Activated gamma-delta T cell (primary cell): Measurements from ENCODE around the gene NAT16.
A peak's percentile ranks its signal among the peaks of the same experiment; 100 is the strongest.
"Not testable (repeated sequence)": the region's sequence is repeated elsewhere in the genome, so short reads cannot be mapped to it uniquely, and the experiment has no call there.

Source experiments
- DNase-seq: peaks from one replicate; lab custom pipeline; 2025; lab: John Stamatoyannopoulos, UW

The NAT16 gene

DNA sequence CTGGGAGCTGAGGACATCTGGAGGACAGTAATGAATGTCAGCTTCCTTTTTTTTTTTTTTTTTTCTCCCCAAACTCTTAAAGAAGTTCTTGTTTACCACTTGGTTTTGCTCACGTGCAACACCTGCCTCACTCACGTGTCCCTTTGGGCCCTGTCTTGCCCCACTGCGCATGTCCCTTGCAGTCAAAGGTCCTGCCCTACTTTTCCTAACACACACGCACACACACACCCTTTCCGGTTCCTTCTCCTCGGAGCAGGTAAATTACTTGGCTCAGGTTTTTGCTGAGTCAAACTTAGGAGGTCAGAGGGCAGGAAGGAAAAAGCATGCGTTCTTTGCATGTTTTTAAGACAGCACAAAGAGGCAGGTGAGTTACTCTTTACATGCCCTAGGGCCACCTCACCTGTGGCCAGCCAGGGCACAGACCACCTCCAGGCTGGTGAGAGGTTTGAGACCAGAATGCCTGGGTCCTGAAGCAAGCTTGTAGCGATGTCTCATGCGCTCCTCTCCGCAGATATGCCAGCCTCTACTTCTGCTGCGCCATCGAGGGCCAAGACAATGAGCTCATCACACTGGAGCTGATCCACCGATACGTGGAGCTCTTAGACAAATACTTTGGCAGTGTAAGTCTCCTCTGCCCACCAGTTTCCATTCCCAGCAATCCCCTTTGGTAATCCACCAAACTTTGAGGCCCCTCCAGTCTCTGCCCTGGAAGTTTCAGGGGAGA lies 23.1 kb downstream of the NAT16 start:
- DNase-seq, result no peak

DNA sequence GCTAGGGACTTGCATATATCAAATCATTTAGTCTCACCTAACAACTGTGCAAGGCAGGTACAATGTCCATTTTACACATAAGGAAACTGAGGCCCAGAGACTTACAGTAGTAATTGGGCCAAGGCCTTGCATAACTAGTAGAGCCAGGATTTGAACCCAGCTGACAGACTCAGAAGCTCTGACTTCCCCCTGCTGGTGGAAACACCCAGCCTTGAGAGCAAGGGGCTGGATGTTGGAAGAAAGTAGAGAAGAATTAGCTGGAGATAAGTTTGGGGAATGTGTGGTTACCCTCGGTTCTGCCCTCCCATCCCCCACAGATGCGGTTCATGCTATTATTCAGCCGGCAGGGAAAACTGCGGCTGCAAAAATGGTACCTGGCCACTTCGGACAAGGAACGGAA lies 23.8 kb downstream of the NAT16 start:
- no peak for DNase-seq

DNA sequence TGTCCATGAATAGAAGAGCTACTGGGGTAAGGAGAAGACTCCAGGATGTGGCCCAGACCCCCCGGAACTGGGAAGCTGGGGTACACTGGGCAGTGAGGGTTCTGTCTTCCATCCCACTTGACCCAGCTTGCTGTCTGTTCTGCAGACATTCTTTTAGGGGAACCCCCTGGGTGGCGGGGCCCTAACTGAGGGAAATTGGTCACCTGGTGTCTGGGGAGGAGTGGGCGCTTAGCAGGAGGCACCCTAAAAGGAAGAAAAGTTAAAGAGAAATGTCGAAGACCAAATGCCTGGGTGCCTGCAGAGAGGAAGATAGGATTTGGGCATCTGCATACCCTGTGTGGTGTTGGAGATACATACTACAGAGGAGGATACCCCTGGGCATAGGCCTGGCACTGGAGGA lies 24.8 kb downstream of the NAT16 start:
- no peak for DNase-seq

DNA sequence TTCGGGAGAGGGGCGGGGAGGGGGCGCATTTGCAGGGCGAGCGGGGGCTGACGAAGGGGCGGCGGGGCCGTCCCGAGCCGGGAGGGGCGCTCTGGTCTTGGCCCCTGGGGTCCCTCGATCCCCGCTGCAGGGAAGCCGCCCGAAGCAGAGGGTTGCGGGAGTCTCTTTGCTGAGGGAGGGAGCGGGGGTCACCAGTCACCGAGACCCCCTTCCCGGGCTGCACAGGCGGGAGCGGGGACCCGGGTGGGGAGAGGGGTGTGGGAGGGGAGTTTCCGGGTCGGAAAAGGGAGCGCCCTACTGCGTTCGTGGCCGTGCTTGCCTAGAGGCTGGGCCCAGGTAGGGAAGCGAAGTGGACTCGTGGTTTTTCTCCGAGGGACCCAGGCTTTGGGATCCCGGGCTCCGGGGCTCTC lies 25.4 kb downstream of the NAT16 start:
- no peak for DNase-seq

DNA sequence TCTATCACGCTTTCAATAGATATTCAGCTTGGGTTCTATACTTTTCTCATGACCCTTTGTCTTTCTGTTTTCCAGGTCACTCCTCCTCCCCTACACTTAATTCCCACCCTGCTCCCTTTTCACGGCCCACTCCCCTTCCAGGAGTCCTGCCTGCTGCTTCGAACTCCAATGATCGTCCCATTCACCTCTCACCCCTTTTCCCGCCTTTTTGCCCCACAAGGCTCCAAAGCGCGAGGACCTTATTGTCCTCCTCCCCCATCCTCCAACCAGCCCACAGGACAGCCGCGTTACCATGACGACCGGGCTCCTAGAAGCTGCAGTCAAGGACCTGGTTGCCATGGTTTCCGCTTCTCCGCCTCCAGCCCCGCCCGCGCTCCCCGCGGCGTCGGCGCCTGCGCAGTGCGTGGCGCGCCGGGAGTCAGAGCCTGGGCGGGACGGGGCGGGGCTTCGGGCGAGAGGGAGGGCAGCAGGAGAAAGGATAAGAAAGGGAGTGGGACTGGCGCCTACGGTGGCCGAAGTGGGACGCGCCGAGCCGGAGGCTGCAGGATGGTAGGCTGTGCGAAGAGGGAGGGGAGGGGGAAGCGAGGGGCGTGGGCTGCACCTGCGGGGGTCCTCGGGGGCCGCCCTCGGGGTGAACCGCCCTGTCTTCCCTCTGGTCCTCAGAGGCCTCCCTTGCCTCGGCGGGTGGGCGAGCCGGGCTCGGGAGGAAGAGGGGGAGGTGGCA lies 26.0 kb downstream of the NAT16 start, which contains the start of gene AP1S1:
TSS of gene AP1S1 (plus strand) at position 508 of the 724 bp plus-strand sequence. CDS start at position 547, 39 bp downstream.
- DNase-seq, result peak; percentile 74

DNA sequence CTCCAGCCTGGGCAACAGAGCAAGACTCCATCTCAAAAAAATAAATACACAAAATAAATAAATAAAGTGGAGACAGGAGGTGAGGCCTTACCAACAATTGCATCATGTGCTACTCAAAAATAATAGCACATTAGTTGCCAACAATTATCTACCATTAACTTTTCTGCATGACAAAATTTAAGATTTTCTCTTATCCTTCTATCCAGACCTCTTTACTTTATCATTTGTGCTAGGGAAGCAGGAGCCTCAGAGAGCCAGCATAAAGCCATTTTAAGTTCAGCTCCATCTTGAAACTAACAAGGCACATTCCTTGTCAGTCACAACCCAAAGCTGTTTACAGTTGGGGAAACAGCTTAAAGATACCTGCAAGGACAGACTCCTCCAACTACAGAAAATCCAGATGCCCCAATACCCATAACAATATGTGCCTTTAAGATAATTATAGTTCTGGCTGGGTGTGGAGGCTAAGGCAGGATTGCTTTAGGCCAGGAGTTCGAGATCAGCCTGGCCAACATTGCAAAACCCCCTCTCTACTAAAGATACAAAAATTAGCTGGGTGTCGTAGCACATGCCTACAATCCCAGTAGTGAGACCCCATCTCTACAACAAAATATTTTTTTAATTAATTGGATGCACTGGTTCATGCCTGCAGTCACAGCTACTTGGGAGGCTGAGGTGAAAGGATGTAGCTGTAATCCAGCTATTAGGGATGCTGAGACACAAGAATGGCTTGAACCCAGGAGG lies 28.0 kb downstream of the NAT16 start:
- DNase-seq, result no peak

DNA sequence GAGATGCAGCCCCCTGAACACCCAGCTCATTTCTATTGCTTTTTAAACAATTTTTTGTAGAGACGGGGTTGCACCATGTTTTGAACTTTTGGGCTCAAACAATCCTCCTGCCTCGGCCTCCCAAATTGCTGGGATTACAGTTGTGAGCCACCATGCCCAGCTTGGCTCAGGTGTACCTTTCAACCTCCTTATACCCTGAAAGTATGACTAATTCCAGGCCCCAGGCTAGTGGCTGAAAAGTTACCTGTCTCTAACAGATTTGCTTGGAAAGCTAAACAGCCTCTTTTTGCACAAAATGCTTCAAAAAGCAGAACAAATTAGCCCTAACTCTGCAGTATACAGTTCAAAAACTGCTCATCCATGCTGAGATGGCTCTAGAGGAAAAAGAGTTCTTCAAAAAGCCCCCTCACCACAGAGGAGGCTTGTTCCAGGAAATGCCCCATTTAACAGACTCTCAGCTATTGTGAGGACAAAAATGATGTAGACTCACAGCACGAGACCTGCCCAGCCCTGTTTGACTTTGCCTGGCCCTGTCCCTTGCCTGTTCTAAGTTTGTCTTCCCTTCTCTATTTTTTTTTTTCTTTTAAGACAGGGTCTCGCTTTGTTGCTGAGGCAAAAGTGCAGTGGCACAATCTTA lies 39.2 kb downstream of the NAT16 start:
- DNase-seq, result no peak

DNA sequence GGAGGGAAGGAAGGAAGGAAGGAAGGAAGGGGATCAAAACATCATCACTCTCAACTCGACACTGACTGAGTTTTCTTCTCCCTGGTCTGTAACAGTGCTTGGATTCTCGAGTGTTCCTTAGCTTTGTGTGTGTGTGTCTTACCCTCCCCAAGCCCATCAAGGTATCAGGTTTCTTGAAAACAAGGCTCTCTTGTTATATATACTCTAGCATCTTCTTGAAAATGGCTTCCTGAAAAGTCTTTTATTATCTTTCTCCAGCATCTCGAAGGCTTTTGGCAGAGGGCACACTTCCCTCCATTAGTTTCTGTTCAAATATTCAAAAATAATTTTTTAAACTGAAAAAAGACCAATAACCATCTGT lies 39.8 kb downstream of the NAT16 start:
- no peak for DNase-seq

DNA sequence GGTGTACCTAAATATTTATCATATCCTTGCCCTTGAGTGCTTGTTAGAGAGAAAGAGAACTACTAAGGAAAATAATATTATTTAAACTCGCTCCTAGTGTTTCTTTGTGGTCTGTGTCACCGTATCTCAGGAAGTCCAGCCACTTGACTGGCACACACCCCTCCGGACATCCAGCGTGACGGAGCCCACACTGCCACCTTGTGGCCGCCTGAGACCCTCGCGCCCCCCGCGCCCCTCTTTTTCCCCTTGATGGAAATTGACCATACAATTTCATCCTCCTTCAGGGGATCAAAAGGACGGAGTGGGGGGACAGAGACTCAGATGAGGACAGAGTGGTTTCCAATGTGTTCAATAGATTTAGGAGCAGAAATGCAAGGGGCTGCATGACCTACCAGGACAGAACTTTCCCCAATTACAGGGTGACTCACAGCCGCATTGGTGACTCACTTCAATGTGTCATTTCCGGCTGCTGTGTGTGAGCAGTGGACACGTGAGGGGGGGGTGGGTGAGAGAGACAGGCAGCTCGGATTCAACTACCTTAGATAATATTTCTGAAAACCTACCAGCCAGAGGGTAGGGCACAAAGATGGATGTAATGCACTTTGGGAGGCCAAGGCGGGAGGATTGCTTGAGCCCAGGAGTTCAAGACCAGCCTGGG lies 41.8 kb downstream of the NAT16 start:
- no peak for DNase-seq

DNA sequence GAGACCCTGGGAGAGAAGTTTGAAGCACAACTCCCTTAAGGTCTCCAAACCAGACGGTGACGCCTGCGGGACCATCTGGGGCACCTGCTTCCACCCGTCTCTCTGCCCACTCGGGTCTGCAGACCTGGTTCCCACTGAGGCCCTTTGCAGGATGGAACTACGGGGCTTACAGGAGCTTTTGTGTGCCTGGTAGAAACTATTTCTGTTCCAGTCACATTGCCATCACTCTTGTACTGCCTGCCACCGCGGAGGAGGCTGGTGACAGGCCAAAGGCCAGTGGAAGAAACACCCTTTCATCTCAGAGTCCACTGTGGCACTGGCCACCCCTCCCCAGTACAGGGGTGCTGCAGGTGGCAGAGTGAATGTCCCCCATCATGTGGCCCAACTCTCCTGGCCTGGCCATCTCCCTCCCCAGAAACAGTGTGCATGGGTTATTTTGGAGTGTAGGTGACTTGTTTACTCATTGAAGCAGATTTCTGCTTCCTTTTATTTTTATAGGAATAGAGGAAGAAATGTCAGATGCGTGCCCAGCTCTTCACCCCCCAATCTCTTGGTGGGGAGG lies 42.4 kb downstream of the NAT16 start:
- DNase-seq, result no peak

DNA sequence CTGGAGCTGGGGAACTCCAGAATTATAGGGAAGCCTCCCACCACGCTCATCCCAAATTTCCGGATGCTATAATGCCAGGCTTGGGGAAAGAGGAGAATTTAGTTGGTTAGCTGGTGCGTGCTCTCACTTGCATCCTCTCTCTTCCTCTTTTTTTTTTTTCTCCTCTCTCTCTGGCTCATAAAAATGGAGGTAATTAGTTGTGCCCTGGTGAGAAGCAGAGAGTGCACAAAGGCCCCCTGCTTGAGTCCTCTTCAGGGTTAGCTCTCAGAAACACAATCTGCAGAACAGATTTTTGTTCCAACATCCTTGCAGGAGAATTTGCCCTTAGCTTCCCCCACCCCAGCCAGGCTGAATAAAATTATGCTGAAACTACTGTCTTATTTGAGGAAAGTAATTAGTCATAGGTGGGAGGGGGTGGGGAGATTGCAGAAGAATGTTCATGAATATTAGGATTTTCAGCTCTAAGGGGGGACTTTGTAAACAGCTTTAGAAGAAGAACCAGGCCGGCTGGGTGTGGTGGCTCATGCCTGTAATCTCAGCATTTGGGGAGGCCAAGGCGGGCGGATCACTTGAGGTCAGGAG lies 45.6 kb downstream of the NAT16 start:
- DNase-seq, result no peak

DNA sequence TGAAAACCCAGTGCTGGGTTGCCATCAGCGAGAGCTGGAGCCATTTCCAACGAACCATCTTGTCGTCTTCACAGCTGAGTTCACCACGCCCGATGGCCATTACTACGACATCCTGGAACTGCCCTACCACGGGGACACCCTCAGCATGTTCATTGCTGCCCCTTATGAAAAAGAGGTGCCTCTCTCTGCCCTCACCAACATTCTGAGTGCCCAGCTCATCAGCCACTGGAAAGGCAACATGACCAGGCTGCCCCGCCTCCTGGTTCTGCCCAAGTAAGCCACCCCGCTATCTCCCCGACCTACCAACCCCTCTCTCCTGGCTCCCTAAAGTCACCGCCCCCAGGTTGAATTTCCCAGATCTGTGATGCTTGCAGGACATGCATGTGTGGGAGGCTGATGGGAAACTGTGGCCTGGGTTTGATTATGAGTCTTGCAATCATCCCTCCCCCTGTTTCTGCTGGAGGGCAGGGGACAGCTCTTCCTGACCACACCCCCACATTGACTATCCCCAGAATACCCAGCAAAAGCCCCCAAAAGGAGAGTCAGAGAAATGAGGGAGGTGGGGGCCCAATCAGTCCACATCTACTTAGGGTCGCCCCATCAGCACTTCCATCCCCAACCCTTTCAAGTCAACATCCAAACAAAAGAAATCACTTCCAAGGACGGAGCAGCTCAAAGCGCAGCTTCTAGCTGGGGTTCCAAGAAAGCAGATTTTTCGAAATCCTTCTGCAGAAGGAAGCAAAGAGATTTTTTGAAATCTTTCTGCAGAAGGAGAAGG lies 46.3 kb downstream of the NAT16 start:
- no peak for DNase-seq

DNA sequence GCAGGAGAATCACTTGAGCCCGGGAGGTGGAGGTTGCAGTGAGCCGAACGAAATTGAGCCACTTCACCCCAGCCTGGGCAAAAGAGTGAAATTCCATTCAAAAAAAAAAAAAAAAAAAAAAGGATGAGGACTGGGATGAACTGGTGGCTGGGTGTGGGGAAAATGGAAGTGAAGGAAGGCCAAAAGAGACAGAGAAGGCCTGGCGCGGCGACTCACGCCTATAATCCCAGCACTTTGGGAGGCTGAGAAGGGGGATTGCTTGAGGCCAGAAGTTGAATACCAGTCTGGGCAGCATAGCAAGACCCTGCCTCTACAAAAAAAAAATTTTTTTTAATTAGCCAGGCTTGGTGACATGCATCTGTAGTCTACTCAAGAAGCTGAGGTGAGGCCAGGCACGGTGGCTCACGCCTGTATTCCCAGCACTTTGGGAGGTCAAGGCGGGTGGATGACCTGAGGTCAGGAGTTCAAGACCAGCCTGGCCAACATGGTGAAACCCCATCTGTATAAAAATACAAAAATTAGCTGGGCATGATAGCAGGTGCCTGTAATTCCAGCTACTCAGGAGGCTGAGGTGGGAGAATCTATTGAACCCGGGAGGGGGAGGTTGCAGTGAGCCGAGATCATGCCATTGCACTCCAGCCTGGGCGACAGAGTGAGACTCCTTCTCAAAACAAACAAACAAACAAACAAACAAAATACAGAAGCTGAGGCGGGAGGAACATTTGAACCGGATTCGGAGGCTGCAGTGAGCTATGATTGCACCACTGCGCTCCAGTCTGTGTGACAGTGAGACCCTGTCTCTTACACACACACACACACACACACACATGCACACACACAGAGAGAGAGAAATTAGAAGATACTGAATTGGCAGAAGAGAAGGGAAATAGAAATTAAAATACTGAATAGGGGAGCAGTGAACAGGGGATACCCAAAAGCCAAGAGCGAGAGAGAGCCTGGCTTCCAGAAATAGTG lies 47.2 kb downstream of the NAT16 start:
- not testable (repeated sequence) for DNase-seq

DNA sequence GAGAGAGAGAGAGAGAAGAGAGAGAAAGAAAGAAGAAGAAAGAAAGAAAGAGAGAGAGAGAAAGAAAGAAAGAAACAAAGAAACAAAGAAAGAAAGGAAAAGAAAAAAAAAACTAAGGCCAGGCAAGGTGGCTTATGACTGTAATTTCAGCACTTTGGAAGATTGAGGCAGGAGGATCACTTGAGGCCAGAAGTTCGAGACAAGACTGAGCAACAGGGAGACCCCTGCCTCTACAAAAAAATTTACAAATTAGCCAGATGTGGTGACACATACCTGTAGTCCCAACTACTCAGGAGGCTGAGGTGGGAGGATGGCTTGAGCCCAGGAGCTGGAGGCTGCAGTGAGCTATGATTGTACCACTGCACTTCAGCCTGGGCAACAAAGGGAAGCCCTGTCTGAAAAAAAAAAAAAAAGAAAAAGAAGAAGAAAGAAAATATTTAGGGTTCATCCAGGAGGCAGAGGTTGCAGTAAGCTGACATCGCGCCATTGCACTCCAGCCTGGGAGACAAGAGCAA lies 50.4 kb downstream of the NAT16 start:
- no peak for DNase-seq

DNA sequence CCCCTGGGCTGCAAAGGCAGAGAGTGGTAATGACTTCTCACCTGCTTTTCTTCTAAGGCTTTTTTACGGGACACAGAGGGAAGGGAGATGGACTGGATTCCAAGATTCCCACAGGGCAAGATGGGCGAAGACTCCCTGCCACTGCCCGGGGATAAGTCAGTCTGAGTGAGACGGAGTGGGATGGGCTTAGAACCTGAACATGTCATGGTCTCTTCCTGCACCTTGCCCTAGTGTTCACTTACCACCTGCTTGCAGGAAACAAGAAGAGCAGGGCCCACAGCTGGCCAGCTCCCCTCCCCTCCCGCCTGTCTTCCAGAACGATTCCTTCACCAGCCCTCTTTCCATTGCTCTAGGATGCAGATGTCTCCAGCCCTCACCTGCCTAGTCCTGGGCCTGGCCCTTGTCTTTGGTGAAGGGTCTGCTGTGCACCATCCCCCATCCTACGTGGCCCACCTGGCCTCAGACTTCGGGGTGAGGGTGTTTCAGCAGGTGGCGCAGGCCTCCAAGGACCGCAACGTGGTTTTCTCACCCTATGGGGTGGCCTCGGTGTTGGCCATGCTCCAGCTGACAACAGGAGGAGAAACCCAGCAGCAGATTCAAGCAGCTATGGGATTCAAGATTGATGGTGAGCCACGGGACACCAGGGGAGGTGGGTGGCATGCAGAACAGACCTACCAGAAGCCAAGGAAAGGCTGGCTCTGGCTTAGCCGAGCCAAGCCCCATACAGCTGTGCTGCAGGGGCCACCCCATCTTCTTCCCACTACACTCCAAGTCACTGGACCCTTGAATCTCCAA lies 51.9 kb downstream of the NAT16 start:
- DNase-seq, result no peak

DNA sequence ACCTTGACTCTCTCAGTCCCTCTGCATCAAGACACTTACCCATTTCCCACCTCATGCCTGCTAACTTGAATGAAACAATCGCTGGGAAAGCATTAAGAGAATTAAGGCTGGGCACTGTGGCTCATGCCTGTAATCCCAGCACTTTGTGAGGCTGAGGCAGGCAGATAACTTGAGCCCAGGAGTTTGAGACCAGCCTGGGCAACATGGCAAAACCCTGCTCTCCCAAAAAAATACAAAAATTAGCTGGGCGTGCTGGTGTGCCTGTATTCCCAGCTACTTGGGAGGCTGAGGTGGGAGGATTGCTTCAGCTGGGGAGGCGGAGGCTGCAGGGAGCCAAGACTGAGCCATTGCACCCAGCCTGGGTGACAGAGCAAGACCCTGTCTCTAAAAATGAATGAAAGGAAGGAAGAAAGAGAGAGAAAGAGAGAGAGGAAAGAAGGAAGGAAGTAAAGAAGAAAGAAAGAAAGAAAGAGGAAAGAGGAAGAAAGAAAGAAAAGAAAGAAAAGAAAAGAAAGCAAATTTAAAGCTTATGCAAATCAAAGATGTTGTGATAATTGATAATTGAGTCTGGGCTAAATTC lies 52.5 kb downstream of the NAT16 start:
- no peak for DNase-seq

DNA sequence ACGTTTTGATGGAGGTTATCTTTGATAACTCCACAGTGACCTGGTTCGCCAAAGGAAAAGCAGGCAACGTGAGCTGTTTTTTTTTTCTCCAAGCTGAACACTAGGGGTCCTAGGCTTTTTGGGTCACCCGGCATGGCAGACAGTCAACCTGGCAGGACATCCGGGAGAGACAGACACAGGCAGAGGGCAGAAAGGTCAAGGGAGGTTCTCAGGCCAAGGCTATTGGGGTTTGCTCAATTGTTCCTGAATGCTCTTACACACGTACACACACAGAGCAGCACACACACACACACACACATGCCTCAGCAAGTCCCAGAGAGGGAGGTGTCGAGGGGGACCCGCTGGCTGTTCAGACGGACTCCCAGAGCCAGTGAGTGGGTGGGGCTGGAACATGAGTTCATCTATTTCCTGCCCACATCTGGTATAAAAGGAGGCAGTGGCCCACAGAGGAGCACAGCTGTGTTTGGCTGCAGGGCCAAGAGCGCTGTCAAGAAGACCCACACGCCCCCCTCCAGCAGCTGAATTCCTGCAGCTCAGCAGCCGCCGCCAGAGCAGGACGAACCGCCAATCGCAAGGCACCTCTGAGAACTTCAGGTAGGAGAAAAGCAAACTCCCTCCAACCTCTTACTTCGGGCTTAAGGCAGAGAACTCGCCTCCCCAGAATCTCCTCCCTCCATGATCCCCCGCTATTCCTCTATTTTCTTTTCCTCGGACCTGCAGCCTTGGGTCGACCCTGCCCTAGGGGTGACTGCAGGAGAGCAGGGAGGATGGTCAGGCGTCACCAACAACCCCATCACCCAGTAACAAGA lies 53.2 kb downstream of the NAT16 start, which contains the start of gene SERPINE1:
TSS of gene SERPINE1 (plus strand) at position 454 of the 809 bp plus-strand sequence. CDS start 1,290 bp downstream, outside the sequence.
- no peak for DNase-seq
